Measurements from ENCODE around the gene CORO6. TPM values are rescaled to one million over a fixed set of nuclear protein-coding genes. Genes with fewer than 3 reads are reported as not detected.

CORO6 gene
- polyA plus RNA-seq, 2 donors, result 12.6 to 22.5 TPM

DNA sequence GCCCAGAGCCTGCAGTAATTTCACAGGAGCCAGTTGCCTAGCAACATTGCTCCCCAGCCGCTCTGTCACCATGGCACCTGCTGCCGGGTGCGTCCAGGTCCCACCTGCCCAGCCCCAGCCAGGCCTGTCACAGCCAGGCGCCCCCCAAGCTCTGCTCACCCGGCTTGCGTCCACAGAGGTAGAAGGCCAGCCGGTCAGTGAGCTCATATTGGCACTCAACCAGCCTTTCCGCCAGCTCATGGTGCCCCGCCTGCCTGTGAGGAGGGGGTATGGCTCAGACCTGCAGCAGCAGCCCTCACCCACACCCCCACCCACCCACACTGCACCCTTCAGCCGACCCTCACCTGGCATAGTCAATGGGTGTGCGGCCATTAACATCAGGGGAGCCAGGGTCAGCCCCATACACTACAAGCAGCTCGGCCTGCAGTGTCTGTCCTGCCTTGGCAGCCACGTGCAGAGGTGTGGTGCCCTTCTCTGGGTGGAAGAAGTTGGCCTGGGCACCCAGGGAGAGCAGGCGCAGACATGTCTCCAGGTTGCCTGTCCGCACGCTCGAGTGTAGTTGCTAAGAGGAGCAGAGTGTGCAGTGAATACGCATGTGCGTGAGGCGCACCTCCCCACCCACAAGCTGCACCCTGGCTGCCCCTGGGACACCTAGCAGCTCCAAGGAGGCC, 41.0 kb downstream of the CORO6 start:
- H3K9me3 ChIP-seq (ENCODE audit: control insufficient read depth in 2 of 2, insufficient read depth in 1 of 2, low read depth in 1 of 2, low read length in 1 of 2), result no peaks in the 10 kb centered on the region
- no peaks in the 10 kb centered on the region for H3K27me3 ChIP-seq (ENCODE audit: control insufficient read depth in 1 of 2, insufficient read depth in 2 of 2, low read length in 2 of 2)
- H3K4me1 ChIP-seq (ENCODE audit: control insufficient read depth in 2 of 2, insufficient read depth in 2 of 2, low read length in 1 of 2), result peaks cover 7 to 33% of the 10 kb centered on the region in 2 donors
- no peak overlapping the region for H3K4me3 ChIP-seq (ENCODE audit: low read depth in 1 of 2, low read length in 2 of 2)
- peaks cover 2 to 38% of the 10 kb centered on the region in 2 donors for H3K36me3 ChIP-seq (ENCODE audit: control insufficient read depth in 2 of 2, insufficient read depth in 2 of 2, low read length in 1 of 2)
- WGBS, 2 donors, result 53 to 70% methylated on average over 20 of the region's 20 CpGs
- H3K27ac ChIP-seq (ENCODE audit: low read depth in 2 of 2, low read length in 1 of 2), result peak overlapping the region; percentile 50 to 68

DNA sequence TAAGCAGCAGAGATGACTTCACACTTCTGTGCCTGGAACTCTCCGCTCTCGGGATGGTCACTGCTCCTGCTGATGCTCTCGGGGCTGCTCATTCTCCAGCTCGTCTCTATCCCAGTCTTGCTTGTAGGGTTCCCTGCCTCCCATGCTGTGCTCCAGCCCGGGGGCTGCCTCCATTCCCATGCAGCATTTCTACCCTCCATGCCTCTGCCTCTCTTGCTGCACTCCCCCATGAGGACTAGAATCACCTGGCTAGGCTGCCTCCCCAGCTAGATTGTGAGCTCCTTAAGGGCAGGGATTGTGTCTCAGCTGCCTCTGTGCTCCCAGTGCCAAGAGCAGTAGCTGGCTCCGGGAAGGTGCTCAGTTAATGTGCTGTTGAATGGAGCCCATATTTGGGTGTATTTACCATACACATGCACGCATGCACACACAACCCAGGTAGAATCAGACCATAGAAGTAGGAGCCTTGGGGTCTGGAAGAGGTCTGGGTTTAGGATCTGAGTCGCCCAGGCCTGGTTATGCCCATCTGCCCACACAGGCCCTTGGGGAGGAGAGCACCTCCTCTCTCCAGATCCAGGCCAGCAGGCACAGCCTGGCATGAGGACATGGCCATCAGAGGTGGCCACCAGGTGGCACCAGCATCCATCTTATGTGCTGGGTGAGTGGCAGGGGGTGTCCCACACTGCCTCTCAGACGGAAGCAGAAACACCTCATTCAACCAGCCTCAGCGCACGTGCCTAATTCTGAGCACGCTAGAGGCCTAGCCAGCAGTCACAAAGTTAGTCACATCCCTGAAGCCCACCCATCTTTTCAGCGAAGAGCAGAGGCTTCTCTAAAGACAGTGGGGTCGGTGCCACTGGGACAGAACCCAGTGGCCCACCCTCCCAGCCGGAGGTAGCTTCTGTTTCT, 42.6 kb downstream of the CORO6 start:
- Histone ChIP-seq H3K36me3 (ENCODE audit: control insufficient read depth in 2 of 2, insufficient read depth in 2 of 2, low read length in 1 of 2) (peaks cover 6 to 54% of the 10 kb centered on the region in 2 donors), H3K27me3 (ENCODE audit: control insufficient read depth in 1 of 2, insufficient read depth in 2 of 2, low read length in 2 of 2) (no peaks in the 10 kb centered on the region), H3K4me1 (ENCODE audit: control insufficient read depth in 2 of 2, insufficient read depth in 2 of 2, low read length in 1 of 2) (peaks cover 7 to 29% of the 10 kb centered on the region in 2 donors), H3K9me3 (ENCODE audit: control insufficient read depth in 2 of 2, insufficient read depth in 1 of 2, low read depth in 1 of 2, low read length in 1 of 2) (no peaks in the 10 kb centered on the region), H3K4me3 (ENCODE audit: low read depth in 1 of 2, low read length in 2 of 2) (no peak overlapping the region), H3K27ac (ENCODE audit: low read depth in 2 of 2, low read length in 1 of 2) (peak overlapping the region; percentile 1 to 27)
- WGBS, 2 donors, result 55 to 57% methylated on average over 15 of the region's 15 CpGs

DNA sequence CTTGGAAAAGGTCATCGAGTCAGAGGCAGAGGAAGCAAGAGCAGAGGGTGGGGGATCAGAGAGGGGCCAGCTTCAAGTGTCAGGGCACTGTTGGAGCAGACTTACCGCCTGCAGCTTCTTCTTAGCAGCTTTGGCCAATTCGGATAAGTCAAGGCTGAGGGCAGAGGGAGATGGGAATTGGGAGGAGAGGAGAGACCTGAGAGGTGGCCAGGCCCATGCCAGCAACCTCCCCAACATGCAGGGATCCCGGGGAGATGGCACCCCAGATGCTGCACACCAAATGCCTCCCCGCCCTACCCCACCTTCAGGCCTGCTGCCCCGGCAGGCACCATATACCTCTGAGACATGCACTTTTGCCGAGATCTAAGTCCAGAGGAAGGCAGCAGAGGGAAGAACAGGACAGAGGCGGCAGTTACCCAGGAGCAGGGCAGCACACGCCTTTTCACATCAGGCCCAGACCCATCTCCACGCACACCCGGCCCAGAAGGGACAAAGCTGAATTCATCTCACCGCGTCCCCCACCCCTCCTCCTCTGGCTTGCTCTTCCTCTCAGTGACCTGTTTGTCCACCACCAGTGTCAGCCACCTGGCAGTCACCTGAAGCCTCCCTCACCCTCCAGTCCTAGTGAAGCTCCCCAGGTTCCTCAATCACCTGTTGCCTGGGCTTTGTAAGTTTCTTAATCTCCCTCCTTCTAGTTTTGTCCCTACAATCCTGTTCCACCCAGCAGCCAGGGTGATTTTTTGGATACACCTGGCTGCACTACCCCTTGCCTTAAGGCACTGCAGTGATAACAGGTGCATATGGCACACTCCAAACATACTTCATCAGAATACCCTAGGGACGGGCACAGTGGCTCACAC, 43.9 kb downstream of the CORO6 start:
- no peaks in the 10 kb centered on the region for H3K9me3 ChIP-seq (ENCODE audit: control insufficient read depth in 2 of 2, insufficient read depth in 1 of 2, low read depth in 1 of 2, low read length in 1 of 2)
- peaks cover 7 to 21% of the 10 kb centered on the region in 2 donors for H3K4me1 ChIP-seq (ENCODE audit: control insufficient read depth in 2 of 2, insufficient read depth in 2 of 2, low read length in 1 of 2)
- no peak overlapping the region for H3K4me3 ChIP-seq (ENCODE audit: low read depth in 1 of 2, low read length in 2 of 2)
- H3K36me3 ChIP-seq (ENCODE audit: control insufficient read depth in 2 of 2, insufficient read depth in 2 of 2, low read length in 1 of 2), result peaks cover 6 to 63% of the 10 kb centered on the region in 2 donors
- H3K27me3 ChIP-seq (ENCODE audit: control insufficient read depth in 1 of 2, insufficient read depth in 2 of 2, low read length in 2 of 2), result no peaks in the 10 kb centered on the region
- whole genome bisulfite sequencing, 2 donors, result 80 to 86% methylated on average over 14 of the region's 14 CpGs
- no peak overlapping the region for H3K27ac ChIP-seq (ENCODE audit: low read depth in 2 of 2, low read length in 1 of 2)

DNA sequence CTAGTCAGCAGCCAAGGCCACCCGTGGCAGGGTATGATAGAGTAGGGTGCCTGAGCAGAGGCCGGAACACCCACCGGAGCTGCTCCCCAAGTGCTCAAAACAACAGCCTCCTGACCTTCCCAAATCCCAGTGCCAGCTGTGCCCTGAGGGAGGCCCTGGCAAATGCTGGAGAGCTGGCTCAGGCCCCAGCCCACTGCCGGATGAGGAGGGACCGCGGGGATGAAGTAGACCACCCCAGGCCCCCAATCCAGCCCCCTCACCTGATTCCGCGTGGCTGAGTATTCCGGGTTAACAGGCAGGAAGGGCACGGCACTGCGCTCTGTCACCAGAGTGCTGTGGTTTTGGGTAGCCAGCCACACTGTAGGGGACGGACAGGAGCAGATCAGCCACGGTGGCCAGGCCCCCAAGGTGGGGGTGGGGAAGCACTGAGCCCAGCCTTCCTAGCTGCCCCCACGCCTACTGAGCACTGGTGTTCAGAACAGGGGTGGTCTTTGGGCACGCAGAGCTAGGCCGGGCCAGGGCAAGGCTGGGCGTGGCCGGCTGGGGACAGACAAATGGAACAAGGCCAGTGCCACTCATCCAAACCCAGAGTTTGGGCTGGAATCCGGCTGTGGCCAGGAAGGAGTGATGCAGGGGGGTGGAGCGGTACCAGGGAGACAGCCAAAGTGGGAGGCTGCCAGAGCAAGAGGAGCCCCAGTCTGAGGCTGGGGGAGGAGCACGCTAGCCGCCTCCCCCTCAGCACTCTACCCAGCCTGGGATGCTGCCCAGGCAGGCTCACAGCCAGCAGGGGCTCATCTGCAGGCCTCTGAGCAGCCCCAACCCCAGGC, 45.1 kb downstream of the CORO6 start:
- Histone ChIP-seq H3K4me1 (ENCODE audit: control insufficient read depth in 2 of 2, insufficient read depth in 2 of 2, low read length in 1 of 2) (peaks cover 0 to 8% of the 10 kb centered on the region in 2 donors), H3K4me3 (ENCODE audit: low read depth in 1 of 2, low read length in 2 of 2) (no peak overlapping the region), H3K27ac (ENCODE audit: low read depth in 2 of 2, low read length in 1 of 2) (no peak overlapping the region), H3K36me3 (ENCODE audit: control insufficient read depth in 2 of 2, insufficient read depth in 2 of 2, low read length in 1 of 2) (peaks cover 6 to 58% of the 10 kb centered on the region in 2 donors), H3K27me3 (ENCODE audit: control insufficient read depth in 1 of 2, insufficient read depth in 2 of 2, low read length in 2 of 2) (no peaks in the 10 kb centered on the region), H3K9me3 (ENCODE audit: control insufficient read depth in 2 of 2, insufficient read depth in 1 of 2, low read depth in 1 of 2, low read length in 1 of 2) (no peaks in the 10 kb centered on the region)
- 58 to 76% methylated on average over 22 of the region's 22 CpGs for WGBS, 2 donors

- Histone ChIP-seq H3K27ac (ENCODE audit: low read depth in 2 of 2, low read length in 1 of 2) (no peak overlapping the region), H3K4me1 (ENCODE audit: control insufficient read depth in 2 of 2, insufficient read depth in 2 of 2, low read length in 1 of 2) (peaks cover 2 to 14% of the 10 kb centered on the region in 2 donors), H3K9me3 (ENCODE audit: control insufficient read depth in 2 of 2, insufficient read depth in 1 of 2, low read depth in 1 of 2, low read length in 1 of 2) (no peaks in the 10 kb centered on the region), H3K27me3 (ENCODE audit: control insufficient read depth in 1 of 2, insufficient read depth in 2 of 2, low read length in 2 of 2) (no peaks in the 10 kb centered on the region), H3K36me3 (ENCODE audit: control insufficient read depth in 2 of 2, insufficient read depth in 2 of 2, low read length in 1 of 2) (peaks cover 4 to 57% of the 10 kb centered on the region in 2 donors), H3K4me3 (ENCODE audit: low read depth in 1 of 2, low read length in 2 of 2) (no peak overlapping the region)
- 96 to 97% methylated on average over 9 of the region's 9 CpGs for WGBS, 2 donors
Observed at GRCh38 chr17:29577001-29577370, 45.7 kb downstream of the CORO6 start.

DNA sequence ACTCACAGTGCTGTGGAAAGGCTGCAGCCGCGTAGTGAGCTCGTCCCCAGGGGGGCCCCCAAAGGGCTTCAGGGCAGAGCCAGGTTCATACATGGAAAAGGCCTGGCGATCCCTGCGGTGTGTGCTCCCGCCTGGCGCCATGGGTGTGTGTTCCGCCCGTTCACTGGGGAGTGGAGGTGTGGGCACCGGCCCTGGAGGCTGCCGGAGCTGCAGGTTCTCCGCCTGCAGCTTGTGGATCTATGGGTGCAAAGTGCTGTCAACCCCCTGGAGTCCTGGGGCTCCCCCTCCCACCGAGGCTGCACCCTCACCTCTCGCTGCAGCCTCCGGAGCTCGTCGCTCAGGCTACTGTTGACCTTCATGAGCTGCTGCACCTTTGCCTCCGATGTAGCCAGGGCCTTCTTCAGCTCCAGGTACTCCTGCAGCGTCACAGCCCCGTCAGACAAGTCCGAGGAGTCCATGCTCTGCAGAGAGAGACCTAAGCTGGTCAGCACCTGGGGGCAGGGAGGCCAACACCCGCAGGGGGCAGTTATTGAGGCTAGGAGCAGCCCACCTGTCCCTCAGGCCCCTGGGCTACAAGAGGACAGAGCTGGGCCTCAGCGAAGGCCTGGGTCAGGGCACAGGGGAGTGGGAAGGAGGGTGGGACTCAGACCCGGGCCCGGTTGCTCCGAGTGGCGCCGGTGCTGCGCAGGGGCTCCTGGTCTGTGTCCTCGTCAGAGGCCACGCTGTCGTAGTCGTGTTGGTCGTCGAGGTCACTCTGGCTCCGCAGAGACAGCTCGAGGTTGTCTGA, 46.3 kb downstream of the CORO6 start:
- H3K4me1 ChIP-seq (ENCODE audit: control insufficient read depth in 2 of 2, insufficient read depth in 2 of 2, low read length in 1 of 2), result peaks cover 3 to 12% of the 10 kb centered on the region in 2 donors
- no peak overlapping the region for H3K27ac ChIP-seq (ENCODE audit: low read depth in 2 of 2, low read length in 1 of 2)
- 86 to 91% methylated on average over 37 of the region's 37 CpGs for WGBS, 2 donors
- peaks cover 8 to 51% of the 10 kb centered on the region in 2 donors for H3K36me3 ChIP-seq (ENCODE audit: control insufficient read depth in 2 of 2, insufficient read depth in 2 of 2, low read length in 1 of 2)
- H3K9me3 ChIP-seq (ENCODE audit: control insufficient read depth in 2 of 2, insufficient read depth in 1 of 2, low read depth in 1 of 2, low read length in 1 of 2), result no peaks in the 10 kb centered on the region
- H3K4me3 ChIP-seq (ENCODE audit: low read depth in 1 of 2, low read length in 2 of 2), result no peak overlapping the region
- H3K27me3 ChIP-seq (ENCODE audit: control insufficient read depth in 1 of 2, insufficient read depth in 2 of 2, low read length in 2 of 2), result no peaks in the 10 kb centered on the region

DNA sequence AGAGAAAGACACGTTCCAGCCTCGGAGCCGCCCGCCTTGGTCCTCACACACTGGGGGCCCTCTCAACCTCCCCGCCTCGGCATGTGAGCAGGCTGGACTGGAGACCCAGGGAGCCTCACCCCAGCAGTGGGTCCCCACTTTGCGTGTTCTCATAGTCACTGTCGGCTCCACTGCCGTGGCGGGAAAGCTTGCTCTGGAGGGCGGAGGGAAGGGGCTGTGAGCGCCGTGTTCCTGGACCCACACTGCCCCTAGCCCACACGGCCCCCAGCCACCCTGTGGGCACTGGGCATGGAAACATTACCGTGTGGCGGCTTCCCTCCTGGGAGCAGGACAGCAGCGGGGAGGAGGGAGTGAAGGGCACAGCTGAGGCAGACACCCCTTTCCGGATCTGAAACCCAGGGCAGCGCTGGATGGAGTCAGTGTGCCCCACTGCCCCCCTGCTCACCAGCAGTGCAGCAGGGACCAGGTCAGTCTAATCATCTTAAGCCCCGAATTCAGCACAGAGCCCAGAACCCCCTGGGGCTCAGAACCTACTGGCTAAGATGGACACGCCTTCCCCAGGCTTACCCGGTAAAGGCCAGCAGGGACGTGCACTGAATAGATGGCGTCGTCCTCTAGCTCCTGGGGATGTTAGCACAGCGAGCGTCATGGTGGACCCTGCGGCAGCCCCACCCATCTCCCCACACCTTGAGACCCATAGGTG, 47.0 kb downstream of the CORO6 start:
- WGBS, 2 donors, result 80 to 81% methylated on average over 28 of the region's 28 CpGs
- Histone ChIP-seq H3K27me3 (ENCODE audit: control insufficient read depth in 1 of 2, insufficient read depth in 2 of 2, low read length in 2 of 2) (no peaks in the 10 kb centered on the region), H3K4me3 (ENCODE audit: low read depth in 1 of 2, low read length in 2 of 2) (no peak overlapping the region), H3K27ac (ENCODE audit: low read depth in 2 of 2, low read length in 1 of 2) (no peak overlapping the region), H3K9me3 (ENCODE audit: control insufficient read depth in 2 of 2, insufficient read depth in 1 of 2, low read depth in 1 of 2, low read length in 1 of 2) (no peaks in the 10 kb centered on the region), H3K4me1 (ENCODE audit: control insufficient read depth in 2 of 2, insufficient read depth in 2 of 2, low read length in 1 of 2) (peaks cover 3 to 10% of the 10 kb centered on the region in 2 donors), H3K36me3 (ENCODE audit: control insufficient read depth in 2 of 2, insufficient read depth in 2 of 2, low read length in 1 of 2) (peaks cover 8 to 47% of the 10 kb centered on the region in 2 donors)

Measured in esophagus (tissue), 2 donors.